8988T (cell line): Measurements from ENCODE around the gene ABCD1.
"Not testable (repeated sequence)": the region's sequence is repeated elsewhere in the genome, so short reads cannot be mapped to it uniquely, and the experiment has no call there.

Experiments
- DNase-seq: peaks from one replicate; pipeline ENCODE4 v3.0.0; 2011

The ABCD1 gene

DNA sequence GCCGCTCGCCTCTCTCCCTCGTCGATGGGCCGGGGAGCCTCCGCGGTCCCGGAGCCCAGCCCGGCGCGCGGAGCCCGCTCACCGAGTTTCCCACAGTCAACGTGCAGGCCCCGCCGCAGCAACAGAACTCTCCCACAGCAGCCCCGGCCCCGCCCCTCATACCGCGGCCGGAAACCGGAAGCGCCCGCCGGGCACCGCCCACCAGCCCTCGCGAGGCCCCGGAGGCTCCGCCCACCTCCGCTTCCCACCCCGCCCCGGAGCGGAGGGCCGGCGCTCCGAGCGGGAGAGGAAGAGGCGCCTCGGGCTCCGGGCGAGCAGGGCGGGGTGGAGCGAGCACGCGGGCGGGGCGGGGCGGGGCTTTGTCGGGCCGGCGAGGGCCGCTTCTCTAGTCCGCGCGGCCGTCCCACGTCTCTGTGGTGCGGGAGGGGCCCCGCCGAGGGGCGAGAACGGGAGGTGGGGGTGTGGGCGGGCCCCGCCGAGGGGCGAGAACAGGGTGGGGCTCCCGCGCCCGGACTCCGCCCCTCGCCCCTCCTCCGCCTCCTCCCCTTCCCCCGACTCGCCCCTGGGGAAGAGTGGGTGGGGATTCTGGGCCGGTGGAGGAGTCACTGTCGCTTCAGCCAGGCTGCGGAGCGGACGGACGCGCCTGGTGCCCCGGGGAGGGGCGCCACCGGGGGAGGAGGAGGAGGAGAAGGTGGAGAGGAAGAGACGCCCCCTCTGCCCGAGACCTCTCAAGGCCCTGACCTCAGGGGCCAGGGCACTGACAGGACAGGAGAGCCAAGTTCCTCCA lies at the start of gene ABCD1, which contains the start of gene BCAP31:
TSS of gene ABCD1 (plus strand) at position 605 of the 787 bp plus-strand sequence. CDS start 411 bp downstream, outside the sequence.
TSS of gene BCAP31 (minus strand) at position 136 of the 787 bp plus-strand sequence. CDS start 1,143 bp downstream, outside the sequence.
- peak; percentile 74 for DNase-seq

DNA sequence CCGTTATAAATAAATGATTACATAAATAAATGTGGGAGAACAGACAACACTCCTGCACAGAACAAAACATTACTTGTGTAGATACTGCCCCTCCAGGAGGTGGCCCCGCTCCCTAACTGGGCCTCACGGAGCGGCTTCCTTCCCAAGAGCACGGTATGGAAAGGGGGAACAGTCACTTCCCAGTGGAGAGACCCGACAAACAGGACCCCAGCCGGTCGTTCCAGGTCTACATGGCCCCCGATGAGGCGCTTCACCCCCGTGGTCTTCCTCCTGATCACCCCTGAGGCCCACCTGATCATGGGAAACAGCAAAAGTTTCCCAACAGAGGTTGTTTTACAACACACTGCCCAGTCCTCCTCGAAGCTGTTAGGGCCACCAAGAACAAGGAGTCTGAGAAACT lies 43.5 kb upstream of the ABCD1 start:
- peak; percentile 4 for DNase-seq

DNA sequence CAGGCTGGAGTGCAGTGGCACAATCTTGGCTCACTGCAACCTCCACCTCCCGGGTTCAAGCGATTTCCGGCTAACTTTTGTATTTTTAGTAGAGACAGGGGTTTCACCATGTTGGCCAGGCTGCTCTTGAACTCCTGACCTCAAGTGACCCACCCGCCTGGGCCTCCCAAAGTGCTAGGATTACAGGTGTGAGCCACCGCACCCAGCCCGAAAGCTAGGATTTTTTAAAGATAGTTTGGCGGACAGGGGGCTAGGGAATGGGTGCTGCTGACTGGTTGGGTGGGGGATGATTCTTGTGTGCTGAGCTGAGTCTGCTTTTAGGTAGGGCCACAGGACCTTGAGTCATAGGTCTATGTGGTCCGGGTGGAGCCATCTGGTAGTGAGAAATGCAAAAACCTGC lies 41.2 kb upstream of the ABCD1 start:
- DNase-seq: not testable (repeated sequence)

DNA sequence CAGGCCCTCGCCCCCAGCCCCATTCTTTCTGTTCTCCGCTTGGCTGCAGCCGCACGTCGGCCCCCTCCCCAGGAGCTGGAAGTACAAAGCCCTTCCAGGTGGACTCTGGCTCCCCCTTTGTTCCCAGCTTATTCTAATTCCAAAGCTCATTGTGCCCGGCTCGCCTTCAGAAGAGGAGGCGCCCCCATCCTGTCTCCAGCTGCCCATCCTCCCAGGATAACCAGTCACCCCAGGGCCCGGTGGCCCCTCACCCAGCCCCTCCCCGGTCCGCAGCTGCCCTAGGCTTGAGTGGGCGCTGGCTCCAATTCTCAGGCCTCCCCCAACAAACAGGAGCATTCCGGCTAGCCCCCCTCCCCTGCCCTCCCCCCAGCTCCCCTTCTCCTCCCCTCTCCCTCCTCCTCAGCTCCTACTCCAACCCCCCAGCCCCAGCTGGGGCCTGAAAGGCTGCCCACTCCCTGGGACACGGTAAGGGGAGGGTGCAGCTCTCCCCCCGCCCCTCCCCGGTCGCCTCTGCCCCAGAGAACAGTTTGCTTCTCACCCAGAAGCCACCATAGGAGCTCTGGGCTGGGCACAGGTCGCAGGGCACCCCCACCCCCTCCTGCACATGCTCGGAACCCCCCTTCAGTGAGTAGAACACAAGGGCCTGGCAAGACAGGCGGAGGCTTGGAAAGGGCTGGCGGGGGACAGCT lies 40.0 kb upstream of the ABCD1 start:
- DNase-seq: no peak

DNA sequence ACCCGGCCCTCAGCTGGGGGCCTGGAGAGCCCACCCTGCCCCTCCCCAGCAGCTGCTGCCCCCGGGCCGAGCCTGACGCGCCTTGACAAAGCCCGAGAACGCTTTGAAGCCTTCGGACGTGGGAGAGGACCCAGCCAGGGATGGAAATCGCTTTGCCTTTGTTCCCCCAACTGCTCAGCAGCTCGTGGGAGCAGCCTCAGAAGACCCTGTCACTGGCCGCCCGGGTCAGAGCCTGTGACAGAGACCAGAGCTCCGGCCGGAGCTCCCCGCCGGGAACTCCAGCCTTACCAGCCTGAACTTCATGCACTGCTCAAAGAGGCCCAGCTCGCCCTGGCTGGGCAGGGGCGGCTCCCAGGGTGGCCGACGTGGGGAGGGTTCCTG lies 39.5 kb upstream of the ABCD1 start:
- no peak for DNase-seq

DNA sequence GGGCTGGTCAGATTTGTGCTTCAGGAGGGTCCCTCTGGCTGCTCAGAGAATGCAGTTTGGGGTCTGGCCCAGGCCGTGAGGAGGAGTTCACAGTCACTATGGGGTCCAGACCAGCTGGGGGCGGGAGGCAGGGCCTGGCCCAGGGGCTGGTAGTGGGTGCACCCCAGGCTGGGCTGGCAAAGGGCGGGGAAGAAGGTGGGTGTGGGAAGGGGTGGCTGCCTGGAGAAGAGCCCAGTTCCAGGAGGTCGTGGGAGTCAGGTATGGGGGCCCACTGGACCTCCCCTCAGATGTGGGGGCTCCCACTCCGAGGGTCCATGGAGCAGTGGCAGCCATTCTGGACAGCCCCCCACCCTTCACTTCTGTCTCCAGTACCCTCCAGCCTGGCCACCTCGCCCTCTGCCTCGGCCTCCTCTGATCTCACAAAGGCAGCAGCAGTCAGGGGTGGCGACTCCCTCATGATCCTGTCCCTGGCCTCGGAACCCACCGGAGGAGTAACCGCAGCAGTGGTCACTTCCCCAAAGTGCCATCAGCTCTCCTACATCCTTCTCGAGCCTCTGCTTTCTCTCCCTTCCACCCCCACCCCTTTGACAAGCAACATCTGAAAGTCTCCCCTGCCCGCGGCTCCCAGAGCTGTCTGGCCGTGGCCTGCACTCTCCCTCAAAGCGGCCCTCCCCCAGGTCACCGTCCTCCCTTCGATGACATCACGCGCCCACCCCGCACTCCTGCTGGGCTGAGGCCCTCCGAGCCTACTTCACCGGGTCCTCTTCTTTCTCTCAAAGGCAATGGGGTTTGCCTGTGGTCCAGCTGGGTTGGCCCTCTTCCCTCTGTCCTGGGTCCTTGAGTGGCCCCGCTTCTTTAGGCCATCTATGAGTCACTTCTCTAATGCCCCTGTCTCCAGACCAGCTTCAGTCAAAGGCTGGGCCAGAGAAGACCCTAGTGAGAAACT lies 38.6 kb upstream of the ABCD1 start:
- no peak for DNase-seq

DNA sequence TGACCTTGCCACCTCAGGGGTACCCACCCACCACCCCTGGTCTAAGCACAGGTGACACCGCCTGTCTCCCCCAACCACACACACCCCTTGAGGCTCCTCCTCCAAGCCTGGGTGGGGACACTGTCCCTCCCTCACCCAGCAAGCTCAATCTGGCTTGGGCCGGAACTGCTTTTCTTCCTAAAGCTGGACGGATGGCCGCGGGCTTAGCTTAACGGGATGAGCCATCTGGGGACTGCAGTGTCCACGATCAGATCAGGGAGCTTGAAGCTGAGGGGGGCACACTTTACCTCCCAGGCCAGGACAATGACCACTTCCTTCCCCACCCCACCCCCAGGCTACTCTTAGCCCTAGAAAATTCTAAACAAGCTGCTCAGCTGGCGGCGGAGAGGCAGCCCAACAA lies 37.9 kb upstream of the ABCD1 start:
- no peak for DNase-seq

DNA sequence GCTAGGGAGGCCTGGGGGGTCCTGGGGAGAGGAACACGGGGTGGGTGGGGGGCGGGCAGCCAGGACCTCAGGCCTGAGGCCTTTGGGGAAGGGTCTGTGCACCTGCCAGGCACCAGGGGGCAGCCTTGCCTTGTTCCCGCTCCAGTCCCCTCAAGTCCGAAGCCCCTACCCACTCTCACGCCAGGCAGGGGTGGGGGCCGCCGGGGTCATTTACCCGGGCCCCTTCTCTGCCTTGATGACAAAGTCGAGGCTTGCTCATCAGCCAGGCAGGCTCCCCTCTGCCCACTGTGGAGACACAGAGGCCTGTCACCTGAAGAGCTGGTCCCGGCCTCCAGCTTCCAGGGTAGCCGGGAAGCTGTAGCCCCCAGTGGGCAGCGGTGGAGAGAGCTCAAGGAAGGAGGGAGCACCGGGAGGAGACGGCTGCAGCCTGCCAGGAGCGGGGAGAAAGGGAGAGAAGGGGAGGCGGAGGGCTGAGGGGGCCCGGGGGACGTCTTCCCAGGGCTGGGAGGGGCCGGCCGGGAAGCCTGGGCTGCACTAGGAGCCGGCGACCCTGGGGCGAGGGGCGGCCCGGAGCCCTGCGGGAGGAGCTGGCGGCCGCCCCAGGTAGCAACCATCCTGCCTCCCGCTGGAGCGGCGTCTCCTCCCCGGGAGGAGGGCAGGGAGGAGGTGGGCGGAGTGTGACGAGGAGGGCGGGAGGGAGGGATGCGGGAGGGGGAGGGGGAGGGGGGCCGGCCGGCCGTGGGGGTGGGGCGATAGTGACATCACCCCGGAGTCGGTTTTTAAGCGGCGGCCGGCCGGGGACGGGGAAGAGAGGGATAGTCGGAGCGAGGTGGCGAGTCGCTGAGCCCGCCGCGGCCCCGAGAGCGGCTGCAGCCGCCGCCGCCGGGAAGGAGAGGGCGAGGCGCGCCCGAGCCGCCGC lies 37.3 kb upstream of the ABCD1 start, which contains the start of gene SLC6A8:
TSS of gene SLC6A8 (plus strand) at position 806 of the 919 bp plus-strand sequence. CDS start 649 bp downstream, outside the sequence.
- peak; percentile 66 for DNase-seq

DNA sequence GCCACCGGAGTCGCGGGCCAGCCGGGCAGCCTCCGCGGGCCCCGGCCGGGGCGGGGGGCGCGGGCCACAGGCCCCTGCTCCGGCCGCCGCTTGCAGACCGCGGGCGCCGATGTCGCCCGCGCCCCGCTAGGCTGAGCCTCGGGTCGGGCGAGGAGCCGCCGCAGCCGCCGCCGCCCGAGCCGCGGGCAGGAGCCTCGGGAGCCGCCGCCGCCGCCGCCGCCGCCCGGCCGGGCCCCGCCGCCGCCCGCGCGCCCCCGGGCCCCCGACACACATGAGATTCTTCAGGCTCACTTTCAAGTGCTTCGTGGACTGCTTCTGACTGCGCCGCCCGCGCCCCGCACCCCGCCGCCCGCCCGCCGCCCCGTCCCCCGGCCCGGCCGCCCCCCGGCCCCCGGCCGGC lies 36.6 kb upstream of the ABCD1 start:
- no peak for DNase-seq

DNA sequence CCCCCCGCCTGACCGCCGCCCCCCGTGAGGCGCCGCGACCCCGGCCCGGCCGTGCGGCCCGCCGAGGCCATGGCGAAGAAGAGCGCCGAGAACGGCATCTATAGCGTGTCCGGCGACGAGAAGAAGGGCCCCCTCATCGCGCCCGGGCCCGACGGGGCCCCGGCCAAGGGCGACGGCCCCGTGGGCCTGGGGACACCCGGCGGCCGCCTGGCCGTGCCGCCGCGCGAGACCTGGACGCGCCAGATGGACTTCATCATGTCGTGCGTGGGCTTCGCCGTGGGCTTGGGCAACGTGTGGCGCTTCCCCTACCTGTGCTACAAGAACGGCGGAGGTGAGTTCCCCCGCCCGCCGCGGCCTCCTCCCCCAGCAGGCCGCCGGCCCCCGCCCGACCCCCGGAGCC lies 36.1 kb upstream of the ABCD1 start:
- no peak for DNase-seq

DNA sequence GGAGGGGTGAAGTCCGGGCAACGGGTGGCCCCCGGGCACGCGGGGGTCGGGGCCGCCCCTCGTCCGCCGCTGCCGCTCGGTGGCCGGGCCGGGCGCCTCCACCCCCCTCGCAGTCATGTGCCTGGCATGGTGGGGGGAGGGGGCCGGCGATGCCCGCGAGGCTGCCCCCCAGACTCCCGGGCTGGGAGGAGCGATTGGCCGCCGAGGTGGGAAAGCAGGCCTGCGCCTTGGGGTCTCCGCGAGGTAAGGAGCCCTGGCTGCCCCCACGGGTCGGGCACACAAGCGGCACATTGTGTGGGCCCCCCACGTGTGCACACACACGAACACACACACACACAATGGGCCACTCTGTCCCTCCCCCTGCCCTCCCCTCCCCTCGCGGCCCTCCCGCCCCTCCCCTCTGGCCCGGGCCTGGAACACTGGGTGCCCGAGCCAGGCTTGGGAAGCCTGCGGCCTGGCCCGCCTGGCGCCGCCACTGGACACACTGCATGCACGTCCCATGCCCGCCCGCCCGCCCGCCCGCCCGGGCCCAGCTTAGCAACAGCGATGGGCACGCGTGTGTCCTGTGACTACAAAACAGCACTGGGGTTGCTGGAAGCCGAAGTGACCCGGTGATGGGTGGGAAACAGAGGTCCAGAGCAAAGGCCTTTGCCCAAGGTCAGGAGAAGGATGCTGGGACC lies 35.6 kb upstream of the ABCD1 start:
- DNase-seq: no peak

DNA sequence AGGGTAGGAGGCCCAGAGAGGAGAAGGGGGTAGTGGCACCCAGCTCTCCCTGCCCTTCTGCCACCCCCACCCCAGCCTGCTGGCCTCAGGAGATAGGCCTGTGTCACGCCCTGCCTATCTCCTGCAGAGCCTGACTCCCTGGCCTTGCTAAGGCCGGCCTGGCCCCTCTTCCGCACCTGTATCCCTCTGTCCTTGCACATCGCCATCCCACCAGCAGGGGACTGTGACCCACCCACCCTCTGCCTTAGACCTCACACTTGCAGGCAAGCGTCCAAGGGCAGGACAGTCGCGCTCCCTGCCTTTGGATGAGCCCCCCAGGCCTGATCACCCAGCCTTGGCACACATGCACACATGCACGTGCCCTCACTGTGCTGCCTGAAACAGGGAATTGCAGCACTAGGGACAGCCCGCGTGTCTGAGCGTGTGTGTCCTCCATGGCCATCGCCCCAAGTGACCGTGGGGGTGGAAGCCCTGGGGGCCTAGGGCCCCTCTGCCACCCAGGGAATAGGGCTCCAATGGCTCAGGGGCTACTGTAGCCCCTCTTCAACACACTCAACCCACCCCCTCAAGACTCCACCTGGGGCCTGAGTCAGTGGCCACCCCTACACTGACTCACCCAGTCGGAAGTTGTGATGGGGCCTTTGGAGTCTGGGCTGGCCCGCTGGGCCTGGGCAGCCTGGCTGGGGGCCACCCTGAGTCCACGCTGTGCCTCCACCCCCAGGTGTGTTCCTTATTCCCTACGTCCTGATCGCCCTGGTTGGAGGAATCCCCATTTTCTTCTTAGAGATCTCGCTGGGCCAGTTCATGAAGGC lies 34.8 kb upstream of the ABCD1 start:
- DNase-seq: no peak

DNA sequence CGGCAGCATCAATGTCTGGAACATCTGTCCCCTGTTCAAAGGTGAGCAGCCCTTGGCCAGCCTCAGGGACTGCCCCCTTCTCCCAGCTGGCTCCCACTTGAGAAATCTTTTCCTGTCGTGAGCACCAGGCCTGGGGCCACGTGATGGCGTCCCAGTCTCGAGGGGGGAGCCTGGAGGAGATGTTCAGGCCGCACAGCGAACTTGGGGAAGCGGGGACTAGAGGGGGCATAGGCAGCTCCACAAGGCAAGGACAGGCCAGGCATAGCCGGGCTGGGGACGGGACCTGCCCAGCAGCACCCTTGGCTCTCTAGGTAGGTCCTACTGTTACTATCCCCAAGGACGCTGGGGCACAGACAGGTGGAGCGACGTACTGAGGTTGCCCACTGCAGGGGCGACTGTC lies 34.2 kb upstream of the ABCD1 start:
- no peak for DNase-seq

DNA sequence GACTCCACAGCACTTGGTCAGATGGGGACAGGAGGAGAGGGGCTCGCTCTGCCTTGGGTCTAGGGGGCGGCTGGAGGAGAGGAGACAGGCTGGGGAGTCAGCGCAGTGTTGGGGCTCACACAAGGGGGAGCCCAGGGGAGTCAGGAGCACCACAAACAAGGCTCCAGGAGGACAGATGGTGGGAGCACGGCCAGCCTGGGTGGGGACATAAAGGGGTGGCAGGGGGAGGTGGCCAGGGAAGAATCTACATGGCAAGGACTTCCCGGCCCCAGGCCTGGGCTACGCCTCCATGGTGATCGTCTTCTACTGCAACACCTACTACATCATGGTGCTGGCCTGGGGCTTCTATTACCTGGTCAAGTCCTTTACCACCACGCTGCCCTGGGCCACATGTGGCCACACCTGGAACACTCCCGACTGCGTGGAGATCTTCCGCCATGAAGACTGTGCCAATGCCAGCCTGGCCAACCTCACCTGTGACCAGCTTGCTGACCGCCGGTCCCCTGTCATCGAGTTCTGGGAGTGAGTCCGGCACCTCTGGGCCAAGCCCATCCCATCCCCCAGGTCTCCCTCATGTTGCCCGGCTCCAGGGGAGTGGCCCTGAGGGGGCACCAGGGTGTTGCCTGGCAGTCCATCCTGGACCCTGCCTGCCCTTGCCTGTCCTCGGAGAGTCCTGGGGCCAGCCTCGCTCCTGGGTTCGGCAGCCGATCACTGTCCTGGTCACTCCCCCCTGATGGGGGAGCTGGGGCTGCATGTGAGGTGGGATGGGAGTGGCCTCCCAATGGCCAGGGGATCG lies 33.4 kb upstream of the ABCD1 start:
- not testable (repeated sequence) for DNase-seq

DNA sequence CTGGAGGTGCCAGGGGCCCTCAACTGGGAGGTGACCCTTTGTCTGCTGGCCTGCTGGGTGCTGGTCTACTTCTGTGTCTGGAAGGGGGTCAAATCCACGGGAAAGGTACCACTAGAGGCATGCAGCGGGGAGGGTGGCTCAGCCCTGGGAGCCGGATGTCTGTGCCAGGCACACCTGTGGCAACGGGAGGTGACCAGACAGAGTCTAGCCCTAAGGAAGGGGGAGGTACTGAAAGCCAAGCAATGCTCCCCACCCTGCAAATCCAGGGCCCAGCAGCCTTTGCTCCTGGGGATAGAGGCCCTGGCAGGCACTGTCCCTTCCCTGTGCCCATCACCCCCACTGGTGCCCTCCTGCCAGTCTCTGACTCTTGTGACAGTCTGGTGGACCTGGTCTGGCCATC lies 32.7 kb upstream of the ABCD1 start:
- DNase-seq: no peak

DNA sequence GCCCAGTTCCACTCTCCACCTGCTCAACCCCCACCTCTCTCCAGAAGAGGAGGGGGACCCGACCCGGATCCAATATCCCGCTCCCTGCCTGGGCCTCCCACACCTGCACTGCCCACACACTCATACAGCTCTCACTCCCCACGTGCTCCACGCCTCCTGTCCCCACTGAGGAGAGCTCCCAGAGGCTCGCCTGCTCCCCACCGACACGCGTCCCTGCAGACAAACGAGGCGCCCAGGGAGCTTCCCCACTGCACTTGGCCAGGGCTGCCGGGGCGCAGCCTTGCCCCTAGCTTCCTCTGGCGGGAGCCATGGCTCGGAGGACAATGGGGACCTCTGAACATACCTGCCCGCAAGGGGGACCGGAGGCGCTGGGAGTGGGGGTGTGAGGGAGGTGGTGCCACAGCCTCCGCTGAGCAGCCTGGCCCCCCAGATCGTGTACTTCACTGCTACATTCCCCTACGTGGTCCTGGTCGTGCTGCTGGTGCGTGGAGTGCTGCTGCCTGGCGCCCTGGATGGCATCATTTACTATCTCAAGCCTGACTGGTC lies 32.0 kb upstream of the ABCD1 start:
- no peak for DNase-seq

DNA sequence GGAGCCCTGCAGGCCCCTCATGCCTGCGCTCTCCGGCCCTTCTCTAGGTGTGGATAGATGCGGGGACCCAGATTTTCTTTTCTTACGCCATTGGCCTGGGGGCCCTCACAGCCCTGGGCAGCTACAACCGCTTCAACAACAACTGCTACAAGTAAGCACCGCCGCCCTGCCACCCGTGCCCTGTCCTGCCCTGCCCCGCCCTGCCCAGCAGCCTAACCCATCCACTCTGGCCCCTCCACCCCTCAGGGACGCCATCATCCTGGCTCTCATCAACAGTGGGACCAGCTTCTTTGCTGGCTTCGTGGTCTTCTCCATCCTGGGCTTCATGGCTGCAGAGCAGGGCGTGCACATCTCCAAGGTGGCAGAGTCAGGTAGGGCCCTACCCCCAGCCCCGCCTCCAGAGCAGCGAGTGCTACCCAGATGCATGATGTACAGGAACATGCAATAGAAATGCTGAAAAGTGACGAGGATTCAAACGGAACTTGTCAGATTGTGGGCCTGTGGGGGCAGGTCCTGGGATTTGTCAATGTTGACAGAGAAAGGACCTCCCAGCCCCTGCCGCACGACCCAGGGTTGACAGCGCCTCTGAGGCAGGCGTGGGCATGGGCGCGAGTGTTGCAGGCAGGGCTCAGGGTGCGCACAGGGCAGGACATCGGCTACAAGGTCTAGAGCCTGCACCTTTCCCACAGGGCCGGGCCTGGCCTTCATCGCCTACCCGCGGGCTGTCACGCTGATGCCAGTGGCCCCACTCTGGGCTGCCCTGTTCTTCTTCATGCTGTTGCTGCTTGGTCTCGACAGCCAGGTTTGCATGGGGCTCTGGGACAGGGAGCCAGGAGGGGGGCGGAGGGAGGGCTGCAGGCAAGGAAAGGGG lies 31.2 kb upstream of the ABCD1 start:
- DNase-seq: no peak

DNA sequence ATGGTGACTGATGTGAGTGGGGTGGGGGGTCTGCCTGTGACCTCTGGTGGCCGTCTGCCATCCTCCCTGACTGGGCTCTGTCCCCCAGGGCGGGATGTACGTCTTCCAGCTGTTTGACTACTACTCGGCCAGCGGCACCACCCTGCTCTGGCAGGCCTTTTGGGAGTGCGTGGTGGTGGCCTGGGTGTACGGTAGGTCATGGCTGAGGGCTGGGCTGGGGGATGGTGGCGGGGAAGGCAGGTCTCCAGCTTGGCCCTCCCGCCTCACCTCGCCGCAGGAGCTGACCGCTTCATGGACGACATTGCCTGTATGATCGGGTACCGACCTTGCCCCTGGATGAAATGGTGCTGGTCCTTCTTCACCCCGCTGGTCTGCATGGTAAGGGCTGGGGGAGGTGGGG lies 30.4 kb upstream of the ABCD1 start:
- not testable (repeated sequence) for DNase-seq
